ENCODE data around the gene UCKL1.

UCKL1 gene

DNA sequence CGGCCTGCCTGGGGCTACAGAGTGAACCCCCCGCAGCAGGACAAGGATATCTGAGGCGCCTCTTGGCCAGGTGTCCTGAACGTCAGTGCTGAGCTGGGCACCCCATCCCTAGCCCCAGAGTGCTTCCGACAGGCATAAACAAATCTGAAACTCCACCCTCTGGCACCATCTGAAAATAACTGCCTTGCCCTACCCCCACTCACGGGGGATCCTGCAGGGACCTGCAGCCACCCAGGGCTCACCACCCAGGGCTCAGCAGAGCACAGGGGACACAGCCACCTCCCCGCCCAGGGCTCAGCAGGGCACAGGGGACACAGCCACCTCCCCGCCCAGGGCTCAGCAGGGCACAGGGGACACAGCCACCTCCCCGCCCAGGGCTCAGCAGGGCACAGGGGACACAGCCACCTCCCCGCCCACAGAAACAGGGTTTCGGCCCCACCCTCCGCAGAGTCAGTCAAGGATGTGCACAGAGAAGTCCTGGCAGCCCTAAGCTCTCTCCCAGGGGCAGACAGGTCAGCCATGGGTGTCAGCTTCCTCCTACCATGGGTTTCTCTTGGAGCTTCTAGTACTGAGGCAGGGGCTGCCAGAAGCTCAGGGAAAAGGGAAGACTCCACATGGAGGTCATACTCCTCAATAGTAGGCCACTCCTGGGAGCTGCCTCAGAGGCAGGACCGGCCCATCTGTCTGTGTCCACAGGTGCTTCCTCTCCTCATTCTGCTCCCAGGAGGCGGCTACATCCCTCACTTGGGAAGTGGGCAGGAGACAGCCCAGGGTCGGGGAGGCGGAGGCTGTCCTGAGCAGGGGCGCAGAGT lies 4.6 kb downstream of the UCKL1 start:
- peaks cover 4% of the 10 kb centered on the region; the same call in 1 of the 2 replicates for H3K36me3 ChIP-seq (ENCODE audit: control insufficient read depth, low read length)
- H3K4me1 ChIP-seq (ENCODE audit: control insufficient read depth, low read length) = peaks cover 30% of the 10 kb centered on the region
- peaks cover 26% of the 10 kb centered on the region for H4K20me1 ChIP-seq (ENCODE audit: control insufficient read depth, insufficient read depth, low read depth, low read length)
- H3K79me2 ChIP-seq (ENCODE audit: control insufficient read depth, low read length) = peaks cover 93% of the 10 kb centered on the region
- H3K9me2 ChIP-seq (replicated peaks; ENCODE audit: control insufficient read depth, low read length) = no peaks in the 10 kb centered on the region
- H3K4me2 ChIP-seq (ENCODE audit: low read length) = no peak overlapping the region
- H3F3A ChIP-seq (ENCODE audit: control insufficient read depth, insufficient read depth) = peaks cover 11% of the 10 kb centered on the region; the same call in 1 of the 2 replicates
- H3K9me3 ChIP-seq (ENCODE audit: control insufficient read depth, insufficient read depth, low read length) = no peaks in the 10 kb centered on the region
- no peaks in the 10 kb centered on the region for H3K27me3 ChIP-seq (ENCODE audit: control insufficient read depth, low read length)
- TF ChIP-seq, protein P1, sequence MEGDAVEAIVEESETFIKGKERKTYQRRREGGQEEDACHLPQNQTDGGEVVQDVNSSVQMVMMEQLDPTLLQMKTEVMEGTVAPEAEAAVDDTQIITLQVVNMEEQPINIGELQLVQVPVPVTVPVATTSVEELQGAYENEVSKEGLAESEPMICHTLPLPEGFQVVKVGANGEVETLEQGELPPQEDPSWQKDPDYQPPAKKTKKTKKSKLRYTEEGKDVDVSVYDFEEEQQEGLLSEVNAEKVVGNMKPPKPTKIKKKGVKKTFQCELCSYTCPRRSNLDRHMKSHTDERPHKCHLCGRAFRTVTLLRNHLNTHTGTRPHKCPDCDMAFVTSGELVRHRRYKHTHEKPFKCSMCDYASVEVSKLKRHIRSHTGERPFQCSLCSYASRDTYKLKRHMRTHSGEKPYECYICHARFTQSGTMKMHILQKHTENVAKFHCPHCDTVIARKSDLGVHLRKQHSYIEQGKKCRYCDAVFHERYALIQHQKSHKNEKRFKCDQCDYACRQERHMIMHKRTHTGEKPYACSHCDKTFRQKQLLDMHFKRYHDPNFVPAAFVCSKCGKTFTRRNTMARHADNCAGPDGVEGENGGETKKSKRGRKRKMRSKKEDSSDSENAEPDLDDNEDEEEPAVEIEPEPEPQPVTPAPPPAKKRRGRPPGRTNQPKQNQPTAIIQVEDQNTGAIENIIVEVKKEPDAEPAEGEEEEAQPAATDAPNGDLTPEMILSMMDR (IDR thresholded peaks at IDR 0.05; ENCODE audit: low read depth, low read length, poor library complexity, severe bottlenecking) = no peak
- TF ChIP-seq EZH2phosphoT487 (IDR thresholded peaks at IDR 0.05; ENCODE audit: borderline replicate concordance, low read length) = no peak
- H3K4me3 ChIP-seq (ENCODE audit: low read length) = no peak overlapping the region
- no peak overlapping the region for H3K27ac ChIP-seq (ENCODE audit: low read depth, low read length)

DNA sequence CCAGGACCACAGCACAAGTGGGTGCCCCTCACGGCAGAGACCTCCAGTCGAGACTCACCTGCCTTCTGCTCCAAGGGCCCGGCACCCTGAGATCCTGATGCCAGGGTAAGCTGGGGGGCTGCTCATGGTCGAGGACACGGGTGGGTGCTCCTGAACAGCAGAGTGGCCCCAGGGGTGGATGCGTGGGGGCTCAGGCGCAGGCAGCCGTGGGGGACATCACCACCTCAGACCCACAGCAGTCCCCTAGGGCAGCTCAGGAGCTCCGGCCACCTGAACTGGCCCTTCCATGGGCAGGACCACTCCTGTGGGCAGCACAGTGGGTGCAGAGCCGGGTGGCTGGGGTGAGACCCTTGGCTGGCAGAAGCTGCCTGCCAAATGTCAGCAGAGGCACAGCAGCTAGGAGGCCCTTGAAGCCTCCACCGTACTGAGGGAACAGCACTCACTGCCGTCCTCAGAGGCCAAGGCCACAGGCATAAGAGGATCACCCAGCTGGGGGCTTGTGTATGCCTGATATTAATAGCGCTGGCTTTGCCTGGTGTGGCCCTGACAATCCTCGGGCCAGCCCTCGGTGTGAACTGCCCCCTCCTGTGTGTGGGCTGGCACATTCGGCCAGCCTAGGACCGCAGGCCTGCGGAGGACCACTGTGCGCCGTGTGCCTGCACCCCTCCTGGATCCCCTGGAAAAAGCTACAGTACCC lies 5.4 kb downstream of the UCKL1 start:
- Histone ChIP-seq H3K4me1 (ENCODE audit: control insufficient read depth, low read length) (peaks cover 30% of the 10 kb centered on the region), H3K79me2 (ENCODE audit: control insufficient read depth, low read length) (peaks cover 97% of the 10 kb centered on the region), H3K9me3 (ENCODE audit: control insufficient read depth, insufficient read depth, low read length) (no peaks in the 10 kb centered on the region), H4K20me1 (ENCODE audit: control insufficient read depth, insufficient read depth, low read depth, low read length) (peaks cover 26% of the 10 kb centered on the region), H3K27me3 (ENCODE audit: control insufficient read depth, low read length) (no peaks in the 10 kb centered on the region), H3K36me3 (ENCODE audit: control insufficient read depth, low read length) (peaks cover 4% of the 10 kb centered on the region; the same call in 1 of the 2 replicates), H3F3A (ENCODE audit: control insufficient read depth, insufficient read depth) (peaks cover 11% of the 10 kb centered on the region; the same call in 1 of the 2 replicates), H3K27ac (ENCODE audit: low read depth, low read length) (no peak overlapping the region), H3K4me2 (ENCODE audit: low read length) (no peak overlapping the region), H3K9me2 (replicated peaks; ENCODE audit: control insufficient read depth, low read length) (no peaks in the 10 kb centered on the region), H3K4me3 (ENCODE audit: low read length) (no peak overlapping the region)
- TF ChIP-seq, protein P1 (IDR thresholded peaks at IDR 0.05; ENCODE audit: low read depth, low read length, poor library complexity, severe bottlenecking) = no peak
- TF ChIP-seq EZH2phosphoT487 (IDR thresholded peaks at IDR 0.05; ENCODE audit: borderline replicate concordance, low read length) = no peak

DNA sequence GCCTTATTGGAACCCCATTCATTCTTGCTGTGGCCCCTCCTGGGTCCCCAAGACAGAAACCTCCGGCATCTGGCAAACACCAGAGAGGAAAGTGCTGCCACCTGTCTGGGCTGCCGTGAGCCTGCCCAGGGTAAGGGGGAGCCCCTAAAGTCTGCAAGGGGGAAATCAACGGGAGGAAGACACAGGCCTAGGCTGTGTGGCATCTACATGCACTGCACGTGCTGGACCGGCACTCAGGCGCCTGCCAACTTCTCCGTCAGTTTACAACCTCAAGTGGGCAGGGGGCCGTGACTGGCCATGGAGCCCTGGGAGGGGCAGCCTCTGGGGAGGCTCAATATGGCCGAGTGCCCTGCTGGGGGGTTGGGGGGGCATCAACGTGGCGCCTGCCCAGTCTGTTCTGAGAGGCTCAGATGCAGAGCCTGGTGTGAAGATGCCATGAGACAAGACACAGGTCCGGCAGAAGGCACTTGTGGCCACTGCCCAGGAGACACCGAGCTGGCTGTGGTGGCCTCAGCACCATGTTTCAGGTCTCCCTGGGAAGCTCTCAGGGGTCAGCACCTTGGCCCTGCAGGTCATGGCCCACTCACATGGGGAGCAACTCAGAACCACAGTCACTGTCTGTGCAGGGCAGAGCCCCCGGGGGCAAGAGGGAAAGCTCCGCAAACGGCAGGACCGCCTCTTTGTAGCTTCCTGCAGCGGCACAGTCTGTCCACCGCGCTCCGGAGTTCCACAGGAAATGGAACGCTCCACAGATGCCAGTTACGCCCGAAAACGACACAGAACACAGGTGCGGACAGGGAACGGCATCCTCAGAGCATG lies 8.4 kb downstream of the UCKL1 start:
- Histone ChIP-seq H3K4me3 (ENCODE audit: low read length) (no peak overlapping the region), H3K27me3 (ENCODE audit: control insufficient read depth, low read length) (no peaks in the 10 kb centered on the region), H3K79me2 (ENCODE audit: control insufficient read depth, low read length) (peaks cover 76% of the 10 kb centered on the region), H3K4me1 (ENCODE audit: control insufficient read depth, low read length) (peaks cover 18% of the 10 kb centered on the region), H3K27ac (ENCODE audit: low read depth, low read length) (no peak overlapping the region), H3K9me3 (ENCODE audit: control insufficient read depth, insufficient read depth, low read length) (no peaks in the 10 kb centered on the region), H3K36me3 (ENCODE audit: control insufficient read depth, low read length) (peaks cover 30% of the 10 kb centered on the region), H3K4me2 (ENCODE audit: low read length) (no peak overlapping the region), H3K9me2 (replicated peaks; ENCODE audit: control insufficient read depth, low read length) (no peaks in the 10 kb centered on the region), H3F3A (ENCODE audit: control insufficient read depth, insufficient read depth) (peaks cover 11% of the 10 kb centered on the region; the same call in 1 of the 2 replicates), H4K20me1 (ENCODE audit: control insufficient read depth, insufficient read depth, low read depth, low read length) (peaks cover 15% of the 10 kb centered on the region; the same call in 1 of the 2 replicates)
- TF ChIP-seq, protein P1 (IDR thresholded peaks at IDR 0.05; ENCODE audit: low read depth, low read length, poor library complexity, severe bottlenecking) = no peak
- no peak for TF ChIP-seq EZH2phosphoT487 (IDR thresholded peaks at IDR 0.05; ENCODE audit: borderline replicate concordance, low read length)

All from DOHH2 (cell line).